Lung microvascular endothelial cell (primary cell): ENCODE measurements around the gene GRIP1. TPM values are rescaled to one million over a fixed set of nuclear protein-coding genes. Genes with fewer than 3 reads are reported as not detected.

ENCODE experiments used
- DNase-seq, 2 donors: peaks; one replicate each; pipeline versions ENCODE4 v3.0.0 to v3.0.0-alpha.2; 2010; ENCODE audit warnings: low read depth in 2 of 2
- total RNA-seq: library from RNA; depleted of rRNA; stranded (reverse); fragments of >200 nt; gene quantifications from 2 replicates; pipeline ENCODE4 v1.2.1, GENCODE V29; 2014

Gene GRIP1
- total RNA-seq, 1 donor from 2014 or later: 0.20 TPM

- DNase-seq: no peak
These were observed 25.1 kb downstream of the GRIP1 start for GRCh38 chr12:66653796-66654195.

GRCh38 chr12:66648033-66648735 lies 30.7 kb downstream of the GRIP1 start:
- DNase-seq: no peak

- DNase-seq: peak in 1 of 2 donors; percentile 11
These were observed 31.7 kb downstream of the GRIP1 start for GRCh38 chr12:66647034-66647691.

GRCh38 chr12:66644151-66644550 lies 34.7 kb downstream of the GRIP1 start:
- DNase-seq: no peak

- no peak for DNase-seq
These were observed 38.0 kb downstream of the GRIP1 start for GRCh38 chr12:66640691-66641460.

GRCh38 chr12:66638666-66639065 lies 40.2 kb downstream of the GRIP1 start:
- DNase-seq: no peak

- DNase-seq: no peak
These were observed 41.1 kb downstream of the GRIP1 start for GRCh38 chr12:66637699-66638301.

- no peak for DNase-seq
These were observed 42.1 kb downstream of the GRIP1 start for GRCh38 chr12:66636771-66637170.

GRCh38 chr12:66633676-66634075 lies 45.2 kb downstream of the GRIP1 start:
- DNase-seq: peak in 1 of 2 donors; percentile 2

GRCh38 chr12:66629138-66629870 lies 49.6 kb downstream of the GRIP1 start:
- DNase-seq: no peak

GRCh38 chr12:66627988-66628317 lies 50.9 kb downstream of the GRIP1 start:
- DNase-seq: no peak

GRCh38 chr12:66627270-66627987 lies 51.4 kb downstream of the GRIP1 start:
- no peak for DNase-seq

GRCh38 chr12:66624806-66625205 lies 54.1 kb downstream of the GRIP1 start:
- DNase-seq: no peak

GRCh38 chr12:66623455-66623854 lies 55.4 kb downstream of the GRIP1 start:
- peak in 1 of 2 donors; percentile 29 for DNase-seq

- no peak for DNase-seq
These were observed 58.2 kb downstream of the GRIP1 start for GRCh38 chr12:66620688-66621087.

- no peak for DNase-seq
These were observed 58.9 kb downstream of the GRIP1 start for GRCh38 chr12:66620026-66620425.

- DNase-seq: no peak
These were observed 60.9 kb downstream of the GRIP1 start for GRCh38 chr12:66617991-66618390.

GRCh38 chr12:66612090-66612775 lies 66.6 kb downstream of the GRIP1 start:
- DNase-seq: no peak

- DNase-seq: no peak
These were observed 71.7 kb downstream of the GRIP1 start for GRCh38 chr12:66607147-66607546.

GRCh38 chr12:66605293-66605692 lies 73.6 kb downstream of the GRIP1 start:
- no peak for DNase-seq
